ENCODE measurements around the gene ZBED4. TPM values are rescaled to one million over a fixed set of nuclear protein-coding genes. Genes with fewer than 3 reads are reported as not detected.

Gene ZBED4
- total RNA-seq, 1 experiment from 2014 or later: 29.2 TPM

DNA sequence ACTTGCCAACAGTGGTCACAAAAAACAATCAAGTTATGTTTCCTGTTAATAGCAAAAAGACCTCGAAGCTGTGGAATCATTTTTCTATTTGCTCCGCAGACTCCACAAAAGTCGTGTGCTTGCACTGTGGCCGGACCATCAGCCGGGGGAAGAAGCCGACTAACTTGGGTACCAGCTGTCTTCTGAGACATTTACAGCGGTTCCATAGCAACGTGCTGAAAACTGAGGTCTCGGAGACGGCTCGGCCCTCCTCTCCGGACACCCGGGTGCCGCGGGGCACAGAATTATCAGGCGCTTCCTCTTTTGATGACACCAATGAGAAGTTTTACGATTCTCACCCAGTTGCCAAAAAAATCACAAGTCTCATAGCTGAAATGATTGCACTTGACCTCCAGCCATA, 31.6 kb downstream of the ZBED4 start:
- H3K4me1 Mint-ChIP-seq: peaks cover 3% of the 10 kb centered on the region
- ChIA-PET POLR2A (no interaction called here), CTCF (no interaction called here)
- peaks cover 76% of the 10 kb centered on the region for H3K36me3 Mint-ChIP-seq
- H3K27me3 Mint-ChIP-seq (ENCODE audit: low read depth): no peaks in the 10 kb centered on the region
- no peak overlapping the region for H3K4me3 Mint-ChIP-seq
- peaks cover 17% of the 10 kb centered on the region for H3K9me3 Mint-ChIP-seq
- no peak overlapping the region for H3K27ac Mint-ChIP-seq
- TF ChIP-seq CBFB (CRISPR knock-in tag; IDR thresholded peaks at IDR 0.05; ENCODE audit: low read depth): no peak
- TF ChIP-seq, protein P1, sequence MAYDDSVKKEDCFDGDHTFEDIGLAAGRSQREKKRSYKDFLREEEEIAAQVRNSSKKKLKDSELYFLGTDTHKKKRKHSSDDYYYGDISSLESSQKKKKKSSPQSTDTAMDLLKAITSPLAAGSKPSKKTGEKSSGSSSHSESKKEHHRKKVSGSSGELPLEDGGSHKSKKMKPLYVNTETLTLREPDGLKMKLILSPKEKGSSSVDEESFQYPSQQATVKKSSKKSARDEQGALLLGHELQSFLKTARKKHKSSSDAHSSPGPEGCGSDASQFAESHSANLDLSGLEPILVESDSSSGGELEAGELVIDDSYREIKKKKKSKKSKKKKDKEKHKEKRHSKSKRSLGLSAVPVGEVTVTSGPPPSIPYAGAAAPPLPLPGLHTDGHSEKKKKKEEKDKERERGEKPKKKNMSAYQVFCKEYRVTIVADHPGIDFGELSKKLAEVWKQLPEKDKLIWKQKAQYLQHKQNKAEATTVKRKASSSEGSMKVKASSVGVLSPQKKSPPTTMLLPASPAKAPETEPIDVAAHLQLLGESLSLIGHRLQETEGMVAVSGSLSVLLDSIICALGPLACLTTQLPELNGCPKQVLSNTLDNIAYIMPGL (CRISPR knock-in tag; IDR thresholded peaks at IDR 0.05): no peak
- TF ChIP-seq SP1 (CRISPR knock-in tag; conservative IDR thresholded peaks at IDR 0.05): no peak
- TF ChIP-seq, protein P2, sequence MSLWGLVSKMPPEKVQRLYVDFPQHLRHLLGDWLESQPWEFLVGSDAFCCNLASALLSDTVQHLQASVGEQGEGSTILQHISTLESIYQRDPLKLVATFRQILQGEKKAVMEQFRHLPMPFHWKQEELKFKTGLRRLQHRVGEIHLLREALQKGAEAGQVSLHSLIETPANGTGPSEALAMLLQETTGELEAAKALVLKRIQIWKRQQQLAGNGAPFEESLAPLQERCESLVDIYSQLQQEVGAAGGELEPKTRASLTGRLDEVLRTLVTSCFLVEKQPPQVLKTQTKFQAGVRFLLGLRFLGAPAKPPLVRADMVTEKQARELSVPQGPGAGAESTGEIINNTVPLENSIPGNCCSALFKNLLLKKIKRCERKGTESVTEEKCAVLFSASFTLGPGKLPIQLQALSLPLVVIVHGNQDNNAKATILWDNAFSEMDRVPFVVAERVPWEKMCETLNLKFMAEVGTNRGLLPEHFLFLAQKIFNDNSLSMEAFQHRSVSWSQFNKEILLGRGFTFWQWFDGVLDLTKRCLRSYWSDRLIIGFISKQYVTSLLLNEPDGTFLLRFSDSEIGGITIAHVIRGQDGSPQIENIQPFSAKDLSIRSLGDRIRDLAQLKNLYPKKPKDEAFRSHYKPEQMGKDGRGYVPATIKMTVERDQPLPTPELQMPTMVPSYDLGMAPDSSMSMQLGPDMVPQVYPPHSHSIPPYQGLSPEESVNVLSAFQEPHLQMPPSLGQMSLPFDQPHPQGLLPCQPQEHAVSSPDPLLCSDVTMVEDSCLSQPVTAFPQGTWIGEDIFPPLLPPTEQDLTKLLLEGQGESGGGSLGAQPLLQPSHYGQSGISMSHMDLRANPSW (CRISPR knock-in tag; conservative IDR thresholded peaks at IDR 0.05; ENCODE audit: low read depth): no peak
- no peak for TF ChIP-seq SMAD3 (CRISPR knock-in tag; IDR thresholded peaks at IDR 0.05; ENCODE audit: borderline replicate concordance)
- DNase-seq (ENCODE audit: low spot score) (no peak), ATAC-seq (no peak)

DNA sequence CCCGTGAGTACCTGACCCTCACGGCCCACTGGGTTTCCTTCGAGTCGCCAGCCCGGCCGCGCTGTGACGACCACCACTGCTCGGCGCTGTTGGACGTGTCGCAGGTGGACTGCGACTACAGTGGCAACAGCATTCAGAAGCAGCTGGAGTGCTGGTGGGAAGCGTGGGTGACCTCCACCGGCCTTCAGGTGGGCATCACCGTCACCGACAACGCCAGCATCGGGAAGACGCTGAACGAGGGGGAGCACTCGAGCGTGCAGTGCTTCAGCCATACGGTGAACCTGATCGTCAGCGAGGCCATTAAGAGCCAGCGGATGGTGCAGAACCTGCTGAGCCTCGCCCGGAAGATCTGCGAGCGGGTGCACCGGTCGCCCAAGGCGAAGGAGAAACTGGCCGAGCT, 32.2 kb downstream of the ZBED4 start:
- peaks cover 79% of the 10 kb centered on the region for H3K36me3 Mint-ChIP-seq
- DNase-seq (ENCODE audit: low spot score) (no peak), ATAC-seq (no peak)
- no peaks in the 10 kb centered on the region; the same call in 1 of the 2 replicates for H3K4me1 Mint-ChIP-seq
- ChIA-PET POLR2A (no interaction called here), CTCF (no interaction called here)
- TF ChIP-seq, protein P3, sequence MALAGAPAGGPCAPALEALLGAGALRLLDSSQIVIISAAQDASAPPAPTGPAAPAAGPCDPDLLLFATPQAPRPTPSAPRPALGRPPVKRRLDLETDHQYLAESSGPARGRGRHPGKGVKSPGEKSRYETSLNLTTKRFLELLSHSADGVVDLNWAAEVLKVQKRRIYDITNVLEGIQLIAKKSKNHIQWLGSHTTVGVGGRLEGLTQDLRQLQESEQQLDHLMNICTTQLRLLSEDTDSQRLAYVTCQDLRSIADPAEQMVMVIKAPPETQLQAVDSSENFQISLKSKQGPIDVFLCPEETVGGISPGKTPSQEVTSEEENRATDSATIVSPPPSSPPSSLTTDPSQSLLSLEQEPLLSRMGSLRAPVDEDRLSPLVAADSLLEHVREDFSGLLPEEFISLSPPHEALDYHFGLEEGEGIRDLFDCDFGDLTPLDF (CRISPR knock-in tag; IDR thresholded peaks at IDR 0.05): no peak
- TF ChIP-seq PRRX2 (CRISPR knock-in tag; IDR thresholded peaks at IDR 0.05): no peak
- TF ChIP-seq, protein P1 (CRISPR knock-in tag; IDR thresholded peaks at IDR 0.05): no peak
- TF ChIP-seq, protein P4, sequence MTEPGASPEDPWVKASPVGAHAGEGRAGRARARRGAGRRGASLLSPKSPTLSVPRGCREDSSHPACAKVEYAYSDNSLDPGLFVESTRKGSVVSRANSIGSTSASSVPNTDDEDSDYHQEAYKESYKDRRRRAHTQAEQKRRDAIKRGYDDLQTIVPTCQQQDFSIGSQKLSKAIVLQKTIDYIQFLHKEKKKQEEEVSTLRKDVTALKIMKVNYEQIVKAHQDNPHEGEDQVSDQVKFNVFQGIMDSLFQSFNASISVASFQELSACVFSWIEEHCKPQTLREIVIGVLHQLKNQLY (CRISPR knock-in tag; IDR thresholded peaks at IDR 0.05): no peak
- TF ChIP-seq NR1H2 (CRISPR knock-in tag; IDR thresholded peaks at IDR 0.05): no peak
- no peak for TF ChIP-seq IRF2 (CRISPR knock-in tag; IDR thresholded peaks at IDR 0.05; ENCODE audit: borderline replicate concordance, low read depth)
- H3K27me3 Mint-ChIP-seq (ENCODE audit: low read depth): no peaks in the 10 kb centered on the region
- no peak overlapping the region for H3K27ac Mint-ChIP-seq
- H3K9me3 Mint-ChIP-seq: peaks cover 18% of the 10 kb centered on the region
- H3K4me3 Mint-ChIP-seq: no peak overlapping the region

DNA sequence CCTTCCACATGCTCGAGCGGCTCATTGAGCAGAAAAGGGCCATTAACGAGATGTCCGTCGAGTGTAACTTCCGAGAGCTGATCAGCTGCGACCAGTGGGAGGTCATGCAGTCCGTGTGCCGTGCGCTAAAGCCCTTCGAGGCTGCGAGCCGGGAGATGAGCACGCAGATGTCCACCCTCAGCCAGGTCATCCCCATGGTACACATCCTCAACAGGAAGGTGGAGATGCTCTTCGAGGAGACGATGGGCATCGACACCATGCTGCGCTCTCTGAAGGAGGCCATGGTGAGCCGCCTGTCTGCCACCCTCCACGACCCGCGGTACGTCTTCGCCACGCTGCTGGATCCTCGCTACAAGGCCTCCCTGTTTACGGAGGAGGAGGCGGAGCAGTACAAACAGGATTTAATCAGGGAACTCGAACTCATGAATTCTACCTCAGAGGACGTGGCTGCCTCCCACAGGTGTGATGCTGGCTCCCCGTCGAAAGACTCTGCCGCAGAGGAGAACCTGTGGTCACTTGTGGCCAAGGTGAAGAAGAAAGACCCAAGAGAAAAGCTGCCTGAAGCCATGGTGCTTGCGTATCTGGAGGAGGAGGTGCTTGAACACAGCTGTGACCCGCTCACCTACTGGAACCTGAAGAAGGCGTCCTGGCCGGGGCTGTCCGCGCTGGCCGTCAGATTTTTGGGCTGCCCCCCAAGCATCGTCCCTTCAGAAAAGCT, 32.9 kb downstream of the ZBED4 start:
- DNase-seq (ENCODE audit: low spot score): no peak
- Mint-ChIP-seq H3K9me3 (peaks cover 24% of the 10 kb centered on the region), H3K36me3 (peaks cover 85% of the 10 kb centered on the region), H3K27ac (no peak overlapping the region), H3K4me1 (no peaks in the 10 kb centered on the region; the same call in 1 of the 2 replicates), H3K4me3 (no peak overlapping the region), H3K27me3 (ENCODE audit: low read depth) (peaks cover 3% of the 10 kb centered on the region; the same call in 1 of the 2 replicates)
- POLR2A ChIA-PET: no interaction called here
- no peak for ATAC-seq
- CTCF ChIA-PET: no interaction called here
- no peak for TF ChIP-seq CREB1 (CRISPR knock-in tag; IDR thresholded peaks at IDR 0.05)
- no peak for TF ChIP-seq ESRRA (CRISPR knock-in tag; IDR thresholded peaks at IDR 0.05; ENCODE audit: borderline replicate concordance)
- TF ChIP-seq, protein P5, sequence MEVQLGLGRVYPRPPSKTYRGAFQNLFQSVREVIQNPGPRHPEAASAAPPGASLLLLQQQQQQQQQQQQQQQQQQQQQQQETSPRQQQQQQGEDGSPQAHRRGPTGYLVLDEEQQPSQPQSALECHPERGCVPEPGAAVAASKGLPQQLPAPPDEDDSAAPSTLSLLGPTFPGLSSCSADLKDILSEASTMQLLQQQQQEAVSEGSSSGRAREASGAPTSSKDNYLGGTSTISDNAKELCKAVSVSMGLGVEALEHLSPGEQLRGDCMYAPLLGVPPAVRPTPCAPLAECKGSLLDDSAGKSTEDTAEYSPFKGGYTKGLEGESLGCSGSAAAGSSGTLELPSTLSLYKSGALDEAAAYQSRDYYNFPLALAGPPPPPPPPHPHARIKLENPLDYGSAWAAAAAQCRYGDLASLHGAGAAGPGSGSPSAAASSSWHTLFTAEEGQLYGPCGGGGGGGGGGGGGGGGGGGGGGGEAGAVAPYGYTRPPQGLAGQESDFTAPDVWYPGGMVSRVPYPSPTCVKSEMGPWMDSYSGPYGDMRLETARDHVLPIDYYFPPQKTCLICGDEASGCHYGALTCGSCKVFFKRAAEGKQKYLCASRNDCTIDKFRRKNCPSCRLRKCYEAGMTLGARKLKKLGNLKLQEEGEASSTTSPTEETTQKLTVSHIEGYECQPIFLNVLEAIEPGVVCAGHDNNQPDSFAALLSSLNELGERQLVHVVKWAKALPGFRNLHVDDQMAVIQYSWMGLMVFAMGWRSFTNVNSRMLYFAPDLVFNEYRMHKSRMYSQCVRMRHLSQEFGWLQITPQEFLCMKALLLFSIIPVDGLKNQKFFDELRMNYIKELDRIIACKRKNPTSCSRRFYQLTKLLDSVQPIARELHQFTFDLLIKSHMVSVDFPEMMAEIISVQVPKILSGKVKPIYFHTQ (CRISPR knock-in tag; IDR thresholded peaks at IDR 0.05): no peak
- TF ChIP-seq, protein P6, sequence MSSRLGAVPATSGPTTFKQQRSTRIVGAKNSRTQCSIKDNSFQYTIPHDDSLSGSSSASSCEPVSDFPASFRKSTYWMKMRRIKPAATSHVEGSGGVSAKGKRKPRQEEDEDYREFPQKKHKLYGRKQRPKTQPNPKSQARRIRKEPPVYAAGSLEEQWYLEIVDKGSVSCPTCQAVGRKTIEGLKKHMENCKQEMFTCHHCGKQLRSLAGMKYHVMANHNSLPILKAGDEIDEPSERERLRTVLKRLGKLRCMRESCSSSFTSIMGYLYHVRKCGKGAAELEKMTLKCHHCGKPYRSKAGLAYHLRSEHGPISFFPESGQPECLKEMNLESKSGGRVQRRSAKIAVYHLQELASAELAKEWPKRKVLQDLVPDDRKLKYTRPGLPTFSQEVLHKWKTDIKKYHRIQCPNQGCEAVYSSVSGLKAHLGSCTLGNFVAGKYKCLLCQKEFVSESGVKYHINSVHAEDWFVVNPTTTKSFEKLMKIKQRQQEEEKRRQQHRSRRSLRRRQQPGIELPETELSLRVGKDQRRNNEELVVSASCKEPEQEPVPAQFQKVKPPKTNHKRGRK (CRISPR knock-in tag; IDR thresholded peaks at IDR 0.05; ENCODE audit: borderline replicate concordance): no peak
- TF ChIP-seq, protein P7, sequence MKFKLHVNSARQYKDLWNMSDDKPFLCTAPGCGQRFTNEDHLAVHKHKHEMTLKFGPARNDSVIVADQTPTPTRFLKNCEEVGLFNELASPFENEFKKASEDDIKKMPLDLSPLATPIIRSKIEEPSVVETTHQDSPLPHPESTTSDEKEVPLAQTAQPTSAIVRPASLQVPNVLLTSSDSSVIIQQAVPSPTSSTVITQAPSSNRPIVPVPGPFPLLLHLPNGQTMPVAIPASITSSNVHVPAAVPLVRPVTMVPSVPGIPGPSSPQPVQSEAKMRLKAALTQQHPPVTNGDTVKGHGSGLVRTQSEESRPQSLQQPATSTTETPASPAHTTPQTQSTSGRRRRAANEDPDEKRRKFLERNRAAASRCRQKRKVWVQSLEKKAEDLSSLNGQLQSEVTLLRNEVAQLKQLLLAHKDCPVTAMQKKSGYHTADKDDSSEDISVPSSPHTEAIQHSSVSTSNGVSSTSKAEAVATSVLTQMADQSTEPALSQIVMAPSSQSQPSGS (CRISPR knock-in tag; IDR thresholded peaks at IDR 0.05; ENCODE audit: borderline replicate concordance, low read depth): no peak
